Muscle of arm (tissue), 12 donors: Measurements from ENCODE around the gene RPL36AL. TPM values are rescaled to one million over a fixed set of nuclear protein-coding genes. Genes with fewer than 3 reads are reported as not detected.
A peak's percentile ranks its signal among the peaks of the same experiment; 100 is the strongest.
"Not testable (repeated sequence)": the region's sequence is repeated elsewhere in the genome, so short reads cannot be mapped to it uniquely, and the experiment has no call there.

Experiments used
- DNase-seq: peaks from one replicate; pipeline ENCODE4 v3.0.0-alpha.2; 2013
- polyA plus RNA-seq, 12 donors: library from polyadenylated mRNA; unstranded; fragments of 120-200 nt; gene quantifications; one replicate each; pipeline ENCODE4 v1.2.1, GENCODE V29; 2013; ENCODE audit not compliant: insufficient read length in 12 of 12

RPL36AL gene
- polyA plus RNA-seq, 12 donors: 144 to 313 (median 177) TPM; not detected in 1

DNA sequence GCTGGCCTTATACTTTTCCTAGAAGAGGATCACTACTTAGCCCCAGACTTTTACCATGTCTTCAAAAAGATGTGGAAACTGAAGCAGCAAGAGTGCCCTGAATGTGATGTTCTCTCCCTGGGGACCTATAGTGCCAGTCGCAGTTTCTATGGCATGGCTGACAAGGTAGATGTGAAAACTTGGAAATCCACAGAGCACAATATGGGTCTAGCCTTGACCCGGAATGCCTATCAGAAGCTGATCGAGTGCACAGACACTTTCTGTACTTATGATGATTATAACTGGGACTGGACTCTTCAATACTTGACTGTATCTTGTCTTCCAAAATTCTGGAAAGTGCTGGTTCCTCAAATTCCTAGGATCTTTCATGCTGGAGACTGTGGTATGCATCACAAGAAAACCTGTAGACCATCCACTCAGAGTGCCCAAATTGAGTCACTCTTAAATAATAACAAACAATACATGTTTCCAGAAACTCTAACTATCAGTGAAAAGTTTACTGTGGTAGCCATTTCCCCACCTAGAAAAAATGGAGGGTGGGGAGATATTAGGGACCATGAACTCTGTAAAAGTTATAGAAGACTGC lies 1.7 kb upstream of the RPL36AL start:
- DNase-seq: no peak

- no peak for DNase-seq
Observed at GRCh38 chr14:49621114-49621881, 872 bp upstream of the RPL36AL start.

DNA sequence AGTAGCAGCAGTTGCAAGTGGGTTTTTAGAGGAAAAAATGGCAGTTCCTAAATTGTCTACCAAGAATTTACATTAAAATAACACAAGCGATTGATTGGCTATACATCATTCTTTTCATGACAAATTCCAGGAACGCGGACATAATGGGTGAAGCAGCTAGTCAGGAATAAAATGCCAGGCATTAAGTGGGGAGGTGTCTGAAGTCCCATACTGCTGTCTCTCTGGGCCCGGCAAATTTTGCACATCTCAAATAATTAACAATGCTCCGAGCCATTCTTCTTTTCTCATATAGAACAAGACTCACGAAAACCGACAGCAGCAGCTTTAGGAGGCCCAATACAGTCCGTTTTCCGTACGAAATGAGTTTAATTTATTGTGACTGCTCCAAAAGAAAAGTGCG lies 696 bp downstream of the RPL36AL start:
- DNase-seq: no peak

DNA sequence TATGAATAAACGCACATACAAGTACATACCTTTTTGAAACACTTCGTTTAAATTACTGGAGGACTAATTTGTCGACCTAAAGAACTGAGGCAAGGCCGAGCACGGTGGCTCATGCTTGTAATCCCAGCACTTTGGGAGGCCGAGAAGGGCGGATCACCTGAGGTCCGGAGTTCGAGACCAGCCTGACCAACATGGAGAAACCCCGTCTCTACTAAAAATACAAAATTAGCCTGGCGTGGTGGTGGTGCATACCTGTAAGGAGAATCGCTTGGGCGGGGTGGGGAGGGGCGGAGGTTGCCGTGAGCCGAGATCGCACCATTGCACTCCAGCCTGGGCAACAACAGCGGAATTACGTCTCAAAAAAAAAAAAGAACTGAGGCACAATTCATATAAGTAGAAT lies 1.2 kb downstream of the RPL36AL start:
- not testable (repeated sequence) for DNase-seq

DNA sequence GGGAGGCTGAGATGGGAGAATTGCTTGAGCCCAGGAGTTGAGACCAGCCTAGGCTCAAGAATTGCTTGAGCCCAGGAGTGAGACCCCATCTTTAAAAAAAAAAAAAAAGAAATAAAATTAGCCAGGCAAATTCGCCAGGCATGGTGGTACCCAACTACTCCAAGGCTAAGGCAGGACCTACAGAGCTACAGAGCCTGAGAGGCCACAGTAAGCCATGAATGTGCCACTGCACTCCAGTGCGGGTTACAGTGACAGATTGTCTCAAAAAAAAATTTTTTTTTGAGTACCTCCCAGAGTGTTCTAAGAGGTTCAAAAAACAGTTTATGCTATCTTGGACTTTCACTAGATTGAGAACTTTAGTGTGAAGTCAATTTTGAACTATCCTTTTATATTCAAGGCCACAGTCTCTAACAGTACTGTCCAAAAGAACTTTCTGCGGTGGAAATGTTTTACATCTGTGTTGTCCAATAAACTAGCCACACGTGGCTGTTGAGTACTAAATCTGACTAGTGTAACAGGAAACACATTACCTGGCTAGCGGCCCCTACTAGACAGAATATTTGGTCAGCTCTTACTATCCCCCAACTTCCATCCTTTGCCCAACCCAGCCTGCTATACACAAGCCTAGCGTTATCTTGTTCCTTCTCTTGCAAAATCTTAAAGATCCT lies 2.4 kb downstream of the RPL36AL start:
- no peak for DNase-seq

DNA sequence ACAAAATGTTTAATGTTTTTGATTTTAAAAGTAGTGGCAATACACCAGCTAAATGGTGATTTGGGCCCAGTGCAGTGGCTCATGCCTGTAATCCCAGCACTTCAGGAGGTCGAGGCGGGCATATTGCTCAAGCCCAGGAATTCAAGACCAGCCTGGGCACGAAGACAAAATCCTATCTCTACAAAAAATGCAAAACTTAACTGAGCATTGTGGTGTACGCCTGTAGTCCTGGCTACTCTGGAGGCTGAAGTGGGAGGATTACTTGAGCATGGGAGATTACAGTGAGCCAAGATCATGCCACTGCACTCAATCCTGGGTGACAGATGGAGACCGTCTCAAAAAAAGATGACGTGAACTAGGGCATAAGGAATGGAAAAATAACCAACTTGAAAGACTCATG lies 4.7 kb downstream of the RPL36AL start:
- no peak for DNase-seq

DNA sequence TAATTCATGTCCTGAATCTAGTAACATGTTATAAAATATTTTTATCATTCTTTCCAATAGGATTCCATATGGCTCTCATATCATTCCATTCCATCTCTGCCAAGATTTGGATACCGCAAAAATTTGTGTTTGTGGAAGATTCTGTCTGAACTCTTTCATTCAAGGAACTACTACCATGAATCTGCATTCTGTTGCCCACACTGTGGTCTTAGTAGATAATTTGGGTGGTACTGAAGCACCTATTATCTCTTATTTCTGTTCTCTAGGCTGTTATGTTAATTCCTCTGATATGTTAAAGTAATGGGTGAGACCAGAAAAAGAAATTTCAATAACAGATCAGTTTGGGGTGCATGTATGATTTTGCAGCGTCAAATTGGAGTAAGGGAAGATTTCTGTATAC lies 6.2 kb downstream of the RPL36AL start:
- no peak for DNase-seq

GRCh38 chr14:49612671-49613070 lies 7.8 kb downstream of the RPL36AL start:
- DNase-seq: no peak

- DNase-seq: no peak
Observed at GRCh38 chr14:49612251-49612650, 8.2 kb downstream of the RPL36AL start.

- DNase-seq: no peak
Observed at GRCh38 chr14:49607583-49607982, 12.8 kb downstream of the RPL36AL start.

DNA sequence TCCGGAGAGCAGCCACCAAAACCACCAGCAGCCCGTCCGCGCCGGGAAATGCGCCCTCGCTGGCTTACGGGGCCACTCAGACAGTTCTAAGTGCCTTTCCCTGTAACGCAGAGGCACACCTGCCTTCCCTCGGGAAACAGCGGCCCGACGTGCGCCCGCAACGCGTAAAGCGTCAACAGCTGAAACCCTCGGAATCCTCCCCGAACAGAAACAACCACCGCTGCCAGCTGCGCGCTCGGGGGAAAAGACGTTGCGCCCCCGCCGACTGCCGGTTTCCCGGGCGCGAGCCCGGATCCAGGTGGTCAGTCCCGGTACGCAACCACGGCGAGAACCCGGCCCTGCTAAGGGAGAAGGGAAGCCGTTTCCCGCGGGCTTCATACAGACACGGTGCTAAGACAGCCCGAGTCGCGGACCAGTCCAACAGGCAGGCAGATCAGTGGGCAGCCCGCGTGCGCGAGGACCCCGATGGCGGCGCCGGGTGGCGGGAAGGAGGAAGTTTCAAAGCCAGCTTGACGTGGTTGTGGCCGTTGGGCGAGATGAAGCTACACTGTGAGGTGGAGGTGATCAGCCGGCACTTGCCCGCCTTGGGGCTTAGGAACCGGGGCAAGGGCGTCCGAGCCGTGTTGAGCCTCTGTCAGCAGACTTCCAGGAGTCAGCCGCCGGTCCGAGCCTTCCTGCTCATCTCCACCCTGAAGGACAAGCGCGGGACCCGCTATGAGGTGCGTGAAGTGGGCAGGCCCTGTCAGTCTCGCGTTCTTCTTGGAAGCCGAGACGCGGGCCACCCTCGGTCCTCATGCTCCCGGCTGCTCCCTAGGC lies 21.7 kb downstream of the RPL36AL start, which contains the start of gene LRR1:
Gene LRR1 (plus strand): TSS at position 456 of the 816 bp plus-strand sequence. CDS start 81 bp downstream, at position 537.
- peak; percentile 92 for DNase-seq

- DNase-seq: no peak
Observed at GRCh38 chr14:49598189-49598484, 22.3 kb downstream of the RPL36AL start.

DNA sequence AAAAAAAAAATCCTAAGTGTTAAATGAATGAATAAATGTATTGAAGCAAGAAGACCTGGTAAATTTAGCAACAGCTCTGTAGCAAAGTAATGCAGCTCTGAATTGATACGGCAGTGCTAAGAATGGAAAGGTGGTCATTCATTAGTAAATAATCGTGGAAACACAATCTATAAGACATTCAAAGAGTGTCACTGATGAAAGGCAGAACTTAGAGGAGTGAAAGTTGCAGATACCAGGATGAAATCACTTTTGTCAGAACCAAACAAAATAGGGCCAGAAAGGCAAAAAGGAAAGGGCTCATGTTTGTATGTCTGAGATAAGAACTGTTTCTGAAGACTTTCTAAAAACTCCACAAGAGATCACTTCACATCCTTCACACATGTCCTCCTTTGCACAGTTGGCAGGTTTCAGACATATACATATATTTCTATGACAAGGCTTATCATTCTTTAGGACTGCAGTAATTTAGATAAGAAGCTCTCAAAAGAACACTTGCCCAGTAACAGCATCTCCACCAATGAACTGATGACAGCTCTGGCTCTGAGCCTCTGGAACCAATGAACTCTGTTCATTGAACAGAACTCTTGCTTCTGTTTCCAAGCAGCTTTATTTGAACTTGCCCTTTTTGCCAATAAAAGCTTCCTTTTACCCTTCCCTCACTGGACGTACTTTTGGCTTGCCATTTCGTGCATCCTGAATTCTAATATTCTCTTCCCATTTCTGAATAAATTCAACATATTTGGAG lies 25.9 kb downstream of the RPL36AL start:
- no peak for DNase-seq

DNA sequence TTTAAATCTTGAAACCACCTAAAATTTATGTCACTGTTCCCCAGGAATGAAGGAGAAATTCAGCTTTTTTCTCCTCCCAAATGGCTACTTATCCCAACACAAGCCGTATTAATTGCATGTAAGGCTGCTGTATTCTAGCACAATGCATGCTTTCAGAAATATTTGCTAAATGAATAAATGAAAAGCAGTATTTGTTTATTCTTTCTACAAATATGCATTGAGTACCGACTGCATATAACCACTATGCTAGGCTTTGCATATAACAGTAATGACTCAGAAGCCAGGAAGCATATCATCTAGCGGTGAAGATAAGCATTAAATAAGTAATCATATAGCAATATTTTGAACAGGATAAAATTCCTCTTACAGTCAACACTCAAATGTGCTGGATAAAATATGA lies 27.4 kb downstream of the RPL36AL start:
- no peak for DNase-seq

GRCh38 chr14:49589387-49589786 lies 31.0 kb downstream of the RPL36AL start:
- no peak for DNase-seq

- DNase-seq: peak; percentile 74
Observed at GRCh38 chr14:49586673-49587460, 33.6 kb downstream of the RPL36AL start.

- DNase-seq: peak; percentile 100
Observed at GRCh38 chr14:49585803-49586672, 34.4 kb downstream of the RPL36AL start, which contains the start of gene RPS29. TSS of gene RPS29 (minus strand) at chr14:49586380. CDS start at chr14:49586346, 34 bp downstream.

DNA sequence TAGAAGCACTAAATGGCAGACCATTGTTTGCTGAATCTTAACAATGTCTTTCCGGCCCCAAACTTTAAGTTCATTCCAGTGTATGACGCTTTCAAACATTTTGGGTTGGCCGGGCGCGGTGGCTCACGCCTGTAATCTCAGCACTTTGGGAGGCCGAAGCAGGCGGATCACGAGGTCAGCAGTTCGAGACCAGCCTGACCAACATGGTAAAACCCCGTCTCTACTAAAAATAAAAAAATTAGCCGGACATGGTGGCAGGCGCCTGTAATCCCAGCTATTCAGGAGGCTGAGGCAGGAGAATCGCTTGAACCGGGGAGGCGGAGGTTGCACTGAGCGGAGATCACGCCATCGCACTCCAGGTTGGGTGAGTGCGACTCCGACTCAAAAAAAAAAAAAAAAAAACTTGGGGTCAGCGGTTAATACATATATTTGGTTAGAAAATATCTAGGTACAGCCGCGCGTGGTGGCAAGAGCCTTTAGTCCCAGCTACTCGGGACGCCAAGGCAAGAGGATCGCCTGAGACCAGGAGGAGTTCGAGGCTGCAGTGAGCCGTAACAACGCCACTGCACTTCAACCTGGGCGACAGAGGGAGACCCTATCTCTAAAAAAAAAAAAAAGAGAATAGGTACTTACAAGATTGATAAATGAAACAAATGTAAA lies 35.3 kb downstream of the RPL36AL start:
- DNase-seq: not testable (repeated sequence)

DNA sequence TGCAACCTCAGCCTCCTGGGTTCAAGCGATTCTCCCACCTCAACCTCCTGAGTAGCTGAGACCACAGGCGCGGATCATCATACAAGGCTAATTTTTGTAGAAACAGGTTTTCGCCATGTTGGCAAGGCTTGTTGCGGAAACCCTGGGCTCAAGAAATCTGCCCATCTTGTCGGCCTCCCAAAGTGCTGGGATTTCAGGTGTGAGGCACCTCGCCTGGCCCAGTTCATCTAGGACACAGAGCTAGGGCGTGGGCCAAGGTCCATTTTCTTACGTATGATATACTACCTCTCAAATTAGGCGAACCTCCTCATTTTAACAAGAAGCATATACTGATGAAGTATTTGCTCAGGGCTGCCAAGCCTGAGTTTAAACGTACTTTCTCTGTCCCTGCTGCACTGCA lies 36.4 kb downstream of the RPL36AL start:
- no peak for DNase-seq
